MM.1S (cell line): ENCODE data around the gene PLBD2.

ENCODE experiments used
- DNase-seq: peaks from one replicate; pipeline ENCODE4 v3.0.0-alpha.2; 2015
- H2AFZ ChIP-seq: fragments of 300-600 bp; sonication (generic); 2 replicates; pipeline ENCODE4 v1.6.0; 2016; ENCODE audit warnings: antibody characterized with exemption, low read length
- H3F3A ChIP-seq: fragments of 300-600 bp; sonication (generic); 2 replicates; pipeline ENCODE4 v1.6.1; 2016; ENCODE audit warnings: mild to moderate bottlenecking, antibody characterized with exemption, low read length, moderate library complexity, mixed read lengths; ENCODE audit not compliant: insufficient read depth
- H3K27ac ChIP-seq: fragments of 300-600 bp; sonication (generic); 2 replicates; pipeline ENCODE4 v1.5.1; 2016; ENCODE audit warnings: mild to moderate bottlenecking, low read length
- H3K27me3 ChIP-seq: fragments of 300-600 bp; sonication (generic); replicated peaks from 2 replicates; pipeline ENCODE4 v1.6.0; 2016; ENCODE audit warnings: low read length; ENCODE audit not compliant: insufficient read depth
- H3K36me3 ChIP-seq: fragments of 300-600 bp; sonication (generic); replicated peaks from 2 replicates; pipeline ENCODE4 v1.6.1; 2016; ENCODE audit warnings: mild to moderate bottlenecking, low read length, mixed read lengths; ENCODE audit not compliant: insufficient read depth
- H3K4me1 ChIP-seq: fragments of 300-600 bp; sonication (generic); 2 replicates; pipeline ENCODE4 v1.6.1; 2016; ENCODE audit warnings: low read length, mixed read lengths
- H3K4me2 ChIP-seq: fragments of 300-600 bp; sonication (generic); 2 replicates; pipeline ENCODE4 v1.6.0; 2016; ENCODE audit warnings: low read depth, low read length
- H3K4me3 ChIP-seq: fragments of 300-600 bp; sonication (generic); 2 replicates; pipeline ENCODE4 v1.5.1; 2016; ENCODE audit warnings: low read length, mixed read lengths
- H3K79me2 ChIP-seq: fragments of 300-600 bp; sonication (generic); 2 replicates; pipeline ENCODE4 v1.6.1; 2016; ENCODE audit warnings: mixed run types, low read length, mixed read lengths
- H3K9ac ChIP-seq: fragments of 300-600 bp; sonication (generic); 2 replicates; pipeline ENCODE4 v1.6.1; 2016; ENCODE audit warnings: low read length, mixed read lengths
- H3K9me2 ChIP-seq: fragments of 300-600 bp; sonication (generic); replicated peaks from 2 replicates; pipeline ENCODE4 v1.6.1; 2016; ENCODE audit warnings: mild to moderate bottlenecking, low read length, mixed read lengths; ENCODE audit not compliant: insufficient read depth
- H3K9me3 ChIP-seq: fragments of 300-600 bp; sonication (generic); replicated peaks from 2 replicates; pipeline ENCODE4 v1.6.1; 2016; ENCODE audit warnings: mild to moderate bottlenecking, low read length, mixed read lengths; ENCODE audit not compliant: insufficient read depth
- H4K20me1 ChIP-seq: fragments of 300-600 bp; sonication (generic); 2 replicates; pipeline ENCODE4 v1.6.1; 2016; ENCODE audit warnings: mild to moderate bottlenecking, low read length, moderate library complexity, mixed read lengths; ENCODE audit not compliant: insufficient read depth
- EZH2 ChIP-seq: fragments of 300-600 bp; sonication (generic); optimal IDR thresholded peaks from 2 replicates; pipeline ENCODE3; 2017; ENCODE audit warnings: low read depth, mild to moderate bottlenecking, antibody characterized with exemption, low read length, mixed read lengths
- EZH2phosphoT487 ChIP-seq: fragments of 300-600 bp; sonication (generic); IDR thresholded peaks from 2 replicates; pipeline ENCODE4 v1.6.1; 2018; ENCODE audit warnings: antibody characterized with exemption, low read length
- TF ChIP-seq, protein P1 (sequence below): fragments of 300-600 bp; sonication (generic); IDR thresholded peaks from 2 replicates; pipeline ENCODE4 v1.5.1; 2016; ENCODE audit warnings: antibody characterized with exemption, low read length, mixed read lengths

PLBD2 gene

DNA sequence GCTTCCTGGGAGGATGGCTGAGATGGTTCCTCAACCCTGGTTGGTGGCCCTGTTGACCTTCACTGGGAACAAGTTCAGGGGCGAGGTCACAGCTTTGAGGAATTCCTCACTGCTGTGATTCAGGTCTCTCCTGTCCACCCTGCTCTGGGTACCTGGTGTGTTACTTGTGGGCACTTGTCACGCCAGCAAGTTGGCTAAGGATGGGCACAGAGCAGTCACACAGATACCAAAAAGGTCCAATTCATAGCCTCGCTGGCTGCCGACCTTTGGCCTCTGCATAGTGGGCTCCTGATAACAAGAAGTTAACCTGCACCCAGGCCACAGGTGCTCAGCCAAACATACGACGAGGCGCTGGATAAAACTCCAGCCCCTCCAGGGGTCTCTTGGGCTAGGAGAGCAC, 34.1 kb downstream of the PLBD2 start:
- TF ChIP-seq, protein P1, sequence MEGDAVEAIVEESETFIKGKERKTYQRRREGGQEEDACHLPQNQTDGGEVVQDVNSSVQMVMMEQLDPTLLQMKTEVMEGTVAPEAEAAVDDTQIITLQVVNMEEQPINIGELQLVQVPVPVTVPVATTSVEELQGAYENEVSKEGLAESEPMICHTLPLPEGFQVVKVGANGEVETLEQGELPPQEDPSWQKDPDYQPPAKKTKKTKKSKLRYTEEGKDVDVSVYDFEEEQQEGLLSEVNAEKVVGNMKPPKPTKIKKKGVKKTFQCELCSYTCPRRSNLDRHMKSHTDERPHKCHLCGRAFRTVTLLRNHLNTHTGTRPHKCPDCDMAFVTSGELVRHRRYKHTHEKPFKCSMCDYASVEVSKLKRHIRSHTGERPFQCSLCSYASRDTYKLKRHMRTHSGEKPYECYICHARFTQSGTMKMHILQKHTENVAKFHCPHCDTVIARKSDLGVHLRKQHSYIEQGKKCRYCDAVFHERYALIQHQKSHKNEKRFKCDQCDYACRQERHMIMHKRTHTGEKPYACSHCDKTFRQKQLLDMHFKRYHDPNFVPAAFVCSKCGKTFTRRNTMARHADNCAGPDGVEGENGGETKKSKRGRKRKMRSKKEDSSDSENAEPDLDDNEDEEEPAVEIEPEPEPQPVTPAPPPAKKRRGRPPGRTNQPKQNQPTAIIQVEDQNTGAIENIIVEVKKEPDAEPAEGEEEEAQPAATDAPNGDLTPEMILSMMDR: no peak
- TF ChIP-seq EZH2phosphoT487: no peak
- TF ChIP-seq EZH2: no peak
- H3K4me3 ChIP-seq: no peak overlapping the region

DNA sequence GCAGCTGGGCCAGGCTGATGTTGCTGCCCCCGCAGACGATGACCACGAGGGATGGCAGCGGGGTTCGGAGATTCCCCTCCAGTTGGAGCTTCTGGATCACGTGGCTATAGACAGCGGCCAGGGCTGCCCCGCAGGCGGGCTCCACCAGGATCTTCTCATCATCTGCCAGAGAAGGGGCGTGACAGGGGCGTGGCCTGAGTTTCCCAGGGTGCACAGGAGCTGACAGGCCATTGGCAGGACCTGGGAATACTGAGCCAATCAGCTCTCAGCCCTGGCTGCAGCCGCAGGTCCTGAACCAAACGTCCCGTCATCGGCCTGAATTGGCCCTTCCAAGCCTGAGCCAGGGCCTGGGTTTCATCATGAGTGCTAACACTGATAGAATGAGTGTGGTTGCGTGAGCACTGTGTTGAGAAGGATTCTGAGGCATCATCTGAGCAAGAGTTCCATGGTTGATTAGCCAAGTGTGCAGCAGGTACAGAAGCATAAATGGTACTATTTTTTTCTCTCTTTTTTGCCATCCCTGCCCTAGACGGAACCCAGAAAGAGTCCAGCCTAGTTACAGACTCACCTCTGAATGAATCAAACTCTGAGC, 34.7 kb downstream of the PLBD2 start:
- DNase-seq: no peak
- H3K27me3 ChIP-seq: no peaks in the 10 kb centered on the region
- H3K9me2 ChIP-seq: no peaks in the 10 kb centered on the region
- no peak overlapping the region for H3K27ac ChIP-seq
- TF ChIP-seq, protein P1: no peak
- TF ChIP-seq EZH2 (no peak), EZH2phosphoT487 (no peak)
- H3K4me1 ChIP-seq: no peaks in the 10 kb centered on the region
- no peak overlapping the region for H3K4me3 ChIP-seq
- no peaks in the 10 kb centered on the region for H3K79me2 ChIP-seq
- no peaks in the 10 kb centered on the region for H3F3A ChIP-seq
- no peaks in the 10 kb centered on the region for H3K9me3 ChIP-seq
- H4K20me1 ChIP-seq: no peaks in the 10 kb centered on the region
- H3K36me3 ChIP-seq: no peaks in the 10 kb centered on the region
- H3K4me2 ChIP-seq: no peak overlapping the region
- H3K9ac ChIP-seq: no peak overlapping the region
- no peak overlapping the region for H2AFZ ChIP-seq

More for the DNA sequence above, 34.1 kb downstream of the PLBD2 start:
- H4K20me1 ChIP-seq: no peaks in the 10 kb centered on the region
- no peaks in the 10 kb centered on the region for H3K27me3 ChIP-seq
- H3K9ac ChIP-seq: no peak overlapping the region
- no peak overlapping the region for H3K27ac ChIP-seq
- H3K36me3 ChIP-seq: no peaks in the 10 kb centered on the region
- no peaks in the 10 kb centered on the region for H3K79me2 ChIP-seq
- no peak overlapping the region for H2AFZ ChIP-seq
- no peak for DNase-seq
- H3K9me3 ChIP-seq: no peaks in the 10 kb centered on the region
- H3F3A ChIP-seq: no peaks in the 10 kb centered on the region
- H3K4me1 ChIP-seq: no peaks in the 10 kb centered on the region
- no peak overlapping the region for H3K4me2 ChIP-seq
- H3K9me2 ChIP-seq: no peaks in the 10 kb centered on the region

DNA sequence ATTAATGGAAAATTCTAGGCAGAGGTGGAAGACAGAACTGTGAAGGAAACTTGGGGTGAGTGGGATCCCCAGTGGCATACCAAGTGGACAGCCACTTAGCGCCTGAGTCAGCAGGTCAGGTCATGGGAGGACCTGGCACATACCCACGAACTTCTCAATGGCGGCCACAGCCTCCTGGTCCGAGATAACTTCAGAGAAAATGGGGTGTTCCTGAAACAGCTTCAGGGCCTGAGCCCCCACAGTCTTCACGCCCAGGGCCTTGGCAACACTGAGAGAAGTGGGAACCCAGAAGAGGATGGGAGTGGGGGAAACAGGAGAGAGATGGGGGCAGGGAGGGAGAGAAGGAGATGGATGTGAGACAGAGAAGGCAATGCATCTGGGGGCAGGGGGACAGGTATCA, 35.4 kb downstream of the PLBD2 start:
- no peak overlapping the region for H2AFZ ChIP-seq
- no peaks in the 10 kb centered on the region for H3K4me1 ChIP-seq
- H3F3A ChIP-seq: no peaks in the 10 kb centered on the region
- no peaks in the 10 kb centered on the region for H3K79me2 ChIP-seq
- H3K27me3 ChIP-seq: no peaks in the 10 kb centered on the region
- no peak overlapping the region for H3K9ac ChIP-seq
- TF ChIP-seq, protein P1: no peak
- TF ChIP-seq EZH2phosphoT487: no peak
- TF ChIP-seq EZH2: no peak
- H3K9me2 ChIP-seq: no peaks in the 10 kb centered on the region
- H3K9me3 ChIP-seq: no peaks in the 10 kb centered on the region
- no peaks in the 10 kb centered on the region for H4K20me1 ChIP-seq
- H3K36me3 ChIP-seq: no peaks in the 10 kb centered on the region
- no peak overlapping the region for H3K4me3 ChIP-seq
- DNase-seq: no peak
- no peak overlapping the region for H3K4me2 ChIP-seq
- H3K27ac ChIP-seq: no peak overlapping the region
